ENCODE data around the gene DIDO1.

DIDO1 gene

DNA sequence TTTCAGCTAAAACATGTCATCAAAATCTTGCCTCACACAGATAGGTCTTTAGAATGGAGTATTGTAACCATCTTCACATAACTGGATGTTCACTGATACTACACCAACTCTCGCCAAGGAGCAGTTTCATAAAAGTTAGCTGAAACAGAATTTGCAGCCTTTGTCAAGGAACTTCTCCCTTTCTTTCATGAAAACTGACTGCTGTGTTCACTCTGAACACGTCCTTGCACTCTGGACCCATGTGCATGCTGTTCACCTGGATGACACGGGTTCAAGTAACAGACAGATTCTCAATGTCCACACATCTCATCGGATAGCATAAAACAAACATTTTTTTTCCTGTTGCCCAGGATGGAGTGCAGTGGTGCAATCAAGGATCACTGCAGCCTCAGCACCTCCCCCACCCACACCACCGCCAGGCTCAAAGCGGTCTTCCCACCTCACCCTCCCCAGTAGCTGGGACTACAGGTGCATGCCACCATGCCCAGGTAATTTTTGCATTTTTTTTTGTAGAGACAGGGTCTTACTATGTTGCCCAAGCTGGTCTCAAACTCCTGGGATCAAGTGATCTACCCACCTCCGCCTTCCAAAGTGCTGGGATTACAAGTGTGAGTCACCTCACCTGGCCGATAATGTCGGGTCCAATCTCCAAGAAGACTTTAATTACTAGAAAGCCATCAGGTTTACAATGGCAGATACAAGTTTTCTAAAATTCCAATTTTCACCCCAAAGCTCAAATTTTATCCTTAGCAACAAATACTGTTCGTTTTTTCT is 9.4 kb downstream of the DIDO1 start:
- in situ Hi-C loops (cut with HindIII; ENCODE audit: low pct_unique_long_range_greater_than_20kb, low sequenced_read_pairs) = no loop called here
- TF ChIP-seq JUND (IDR thresholded peaks at IDR 0.05; ENCODE audit: low read depth) = no peak
- no peak for DNase-seq (ENCODE audit: low read depth in 1 of 2, low spot score in 1 of 2)

DNA sequence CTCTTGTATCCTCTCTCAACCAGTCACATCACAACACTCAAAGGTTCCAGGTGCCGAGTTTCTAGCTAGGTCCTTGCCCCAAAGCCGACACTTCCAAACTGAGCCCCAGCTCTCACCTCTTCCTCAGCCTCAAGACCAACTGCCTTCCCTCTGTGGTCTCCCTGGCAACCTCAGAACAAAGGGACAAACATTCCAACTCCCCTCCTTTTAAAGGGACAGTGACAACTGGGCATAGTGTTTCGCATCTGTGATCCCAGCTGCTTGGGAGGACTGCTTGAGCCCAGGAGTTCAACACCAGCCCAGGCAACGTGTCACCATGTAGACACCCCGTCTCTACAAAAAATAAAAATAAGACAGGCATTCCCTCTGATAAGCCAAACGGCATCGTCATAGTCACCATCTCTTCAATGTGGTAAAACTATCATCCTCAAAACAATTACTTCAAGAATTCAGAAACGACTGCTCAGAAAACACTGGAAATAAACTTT is 11.3 kb downstream of the DIDO1 start:
- in situ Hi-C loops (cut with HindIII; ENCODE audit: low pct_unique_long_range_greater_than_20kb, low sequenced_read_pairs) = no loop called here
- no peak for TF ChIP-seq JUND (IDR thresholded peaks at IDR 0.05; ENCODE audit: low read depth)
- peak; percentile 63 to 88 for DNase-seq (ENCODE audit: low read depth in 1 of 2, low spot score in 1 of 2)

DNA sequence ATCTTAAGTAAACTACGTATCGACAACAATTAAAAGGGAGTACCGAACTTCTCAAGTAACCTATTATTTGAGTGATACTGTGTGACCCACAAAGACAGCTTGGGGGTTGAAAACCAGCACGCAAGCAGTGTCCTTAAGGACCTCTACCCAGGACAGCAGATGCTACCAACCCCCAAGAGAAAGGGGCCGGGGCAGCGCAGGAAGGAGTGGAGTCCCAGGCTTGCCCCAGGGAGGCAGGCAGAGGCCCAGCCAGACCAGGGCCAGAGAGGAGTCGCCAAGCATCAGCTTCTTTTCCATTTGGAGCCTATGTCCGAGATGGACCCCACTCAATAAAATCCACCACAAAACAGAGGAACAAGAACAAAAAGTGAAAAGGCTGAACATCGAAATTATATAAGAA is 11.9 kb downstream of the DIDO1 start:
- TF ChIP-seq JUND (IDR thresholded peaks at IDR 0.05; ENCODE audit: low read depth) = no peak
- in situ Hi-C loops (cut with HindIII; ENCODE audit: low pct_unique_long_range_greater_than_20kb, low sequenced_read_pairs) = no loop called here
- no peak for DNase-seq (ENCODE audit: low read depth in 1 of 2, low spot score in 1 of 2)

DNA sequence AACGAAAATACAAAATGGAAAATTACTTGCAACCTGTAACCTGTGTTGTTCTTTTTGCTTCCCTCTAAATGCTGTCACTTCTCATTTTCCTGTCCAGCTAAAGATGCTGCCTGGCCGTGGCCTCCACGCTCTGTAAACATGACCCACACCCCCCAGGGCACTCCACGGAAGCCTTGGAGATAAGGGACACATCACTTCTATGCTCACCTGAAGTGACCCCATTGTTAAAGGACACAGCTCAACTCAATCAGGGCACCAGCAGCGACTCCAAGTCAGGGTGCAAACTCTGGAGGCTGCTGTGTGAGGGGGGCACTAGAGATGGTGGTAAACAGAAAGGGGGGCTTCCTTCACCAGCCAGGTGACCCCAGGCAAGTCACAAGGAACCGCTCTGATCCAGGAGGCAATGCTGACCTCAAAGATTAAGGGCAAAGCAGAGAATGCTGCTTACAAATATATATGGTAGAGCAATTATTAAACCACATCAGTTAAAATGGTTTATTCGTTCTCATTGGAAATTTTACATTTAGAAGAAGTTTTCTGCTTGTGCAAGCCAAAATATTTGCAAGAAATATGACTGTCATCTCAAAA is 13.2 kb downstream of the DIDO1 start:
- no peak for DNase-seq (ENCODE audit: low read depth in 1 of 2, low spot score in 1 of 2)
- in situ Hi-C loops (cut with HindIII; ENCODE audit: low pct_unique_long_range_greater_than_20kb, low sequenced_read_pairs) = no loop called here

DNA sequence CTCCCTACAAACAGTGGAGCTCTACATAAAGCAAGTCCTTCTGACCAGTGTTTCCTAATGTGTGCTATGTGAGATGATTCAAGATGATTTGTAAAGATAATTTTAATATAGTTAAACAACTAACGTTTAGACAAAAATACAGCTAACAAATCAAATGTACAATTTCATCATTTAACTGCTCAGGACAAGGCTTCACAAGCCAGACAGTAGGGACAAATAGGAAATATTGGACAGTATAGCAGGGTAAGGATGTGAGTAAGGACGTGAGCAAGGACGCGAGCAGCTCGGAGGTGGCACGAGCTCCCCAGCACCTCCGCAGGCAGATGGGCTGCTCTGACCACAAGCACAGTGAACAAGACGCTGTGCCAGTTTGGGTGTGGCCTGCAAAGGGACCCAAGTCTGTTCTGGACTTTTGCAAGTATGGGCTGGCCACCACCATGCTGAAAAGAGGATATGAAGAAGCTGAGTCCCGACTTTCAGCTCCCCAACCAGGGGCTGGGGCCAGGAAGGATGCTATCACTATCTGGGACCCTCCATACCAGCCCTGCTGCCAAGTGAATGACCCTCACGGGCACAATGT is 14.5 kb downstream of the DIDO1 start:
- in situ Hi-C loops (cut with HindIII; ENCODE audit: low pct_unique_long_range_greater_than_20kb, low sequenced_read_pairs) = no loop called here
- TF ChIP-seq JUND (IDR thresholded peaks at IDR 0.05; ENCODE audit: low read depth) = no peak
- DNase-seq (ENCODE audit: low read depth in 1 of 2, low spot score in 1 of 2) = no peak

More for the DNA sequence above, 13.2 kb downstream of the DIDO1 start:
- no peak for TF ChIP-seq JUND (IDR thresholded peaks at IDR 0.05; ENCODE audit: low read depth)

DNA sequence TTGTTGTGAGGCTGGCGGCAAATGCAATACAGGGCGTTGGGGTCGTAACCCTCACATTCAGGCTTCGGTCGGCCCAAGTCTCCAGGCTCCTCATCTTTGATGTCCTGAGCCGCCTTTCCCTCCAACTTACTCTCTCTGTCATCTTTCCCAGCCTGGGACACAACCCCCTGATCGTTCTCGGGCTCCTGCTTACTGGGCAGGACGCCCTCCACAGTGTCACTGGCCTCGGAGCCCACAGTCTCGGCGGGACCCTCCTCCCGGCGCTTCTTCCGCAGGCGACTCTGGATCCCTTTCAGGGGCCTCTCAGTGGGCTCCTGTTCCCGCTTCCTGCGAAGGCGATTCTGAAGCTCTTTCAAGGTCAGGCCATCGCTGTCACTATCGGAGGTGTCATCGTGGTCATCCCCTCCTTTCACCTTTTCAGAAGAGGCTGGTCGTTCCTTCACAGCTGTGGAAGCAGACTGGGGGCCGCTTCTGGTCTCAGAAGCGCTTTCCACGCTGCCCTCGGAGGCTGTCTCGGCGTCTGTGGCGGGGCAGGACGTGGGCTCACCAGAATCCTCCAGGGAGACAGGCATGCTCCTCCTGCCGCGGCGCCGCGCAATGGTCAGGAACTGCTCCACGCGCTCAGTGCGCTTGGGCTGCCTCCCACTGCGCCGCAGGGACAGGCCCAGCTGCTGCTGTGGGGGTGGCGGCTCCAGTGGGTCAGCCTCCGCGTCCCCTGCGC is 15.4 kb downstream of the DIDO1 start:
- in situ Hi-C loops (cut with HindIII; ENCODE audit: low pct_unique_long_range_greater_than_20kb, low sequenced_read_pairs) = no loop called here
- DNase-seq (ENCODE audit: low read depth in 1 of 2, low spot score in 1 of 2) = no peak
- TF ChIP-seq JUND (IDR thresholded peaks at IDR 0.05; ENCODE audit: low read depth) = no peak

DNA sequence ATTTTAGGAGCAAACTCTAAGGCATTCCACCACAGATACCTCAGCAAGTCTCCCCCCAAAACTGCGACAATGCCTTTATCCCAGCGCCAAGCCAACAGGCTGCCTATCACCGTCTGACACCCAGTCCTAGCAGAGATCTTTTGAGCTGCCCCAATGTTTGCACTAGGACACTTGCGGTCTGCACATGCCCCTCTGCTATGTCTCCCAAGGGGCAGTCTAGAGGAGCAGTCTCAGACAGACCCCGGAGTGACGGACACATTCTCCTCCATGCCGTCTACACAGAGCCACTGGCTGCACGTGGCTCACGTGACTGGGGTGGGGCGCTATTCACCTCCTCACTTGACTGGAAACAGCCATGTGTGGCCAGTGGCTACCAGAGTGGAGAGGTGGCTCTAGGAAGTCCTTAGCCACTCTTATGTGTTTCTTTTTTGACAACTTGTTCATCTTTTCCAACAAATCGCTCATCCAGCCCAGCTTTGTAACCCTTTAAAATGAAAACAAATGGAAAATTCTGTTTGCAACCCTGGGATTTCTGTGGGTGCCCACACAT is 16.0 kb downstream of the DIDO1 start:
- in situ Hi-C loops (cut with HindIII; ENCODE audit: low pct_unique_long_range_greater_than_20kb, low sequenced_read_pairs) = no loop called here
- DNase-seq (ENCODE audit: low read depth in 1 of 2, low spot score in 1 of 2) = no peak
- no peak for TF ChIP-seq JUND (IDR thresholded peaks at IDR 0.05; ENCODE audit: low read depth)

DNA sequence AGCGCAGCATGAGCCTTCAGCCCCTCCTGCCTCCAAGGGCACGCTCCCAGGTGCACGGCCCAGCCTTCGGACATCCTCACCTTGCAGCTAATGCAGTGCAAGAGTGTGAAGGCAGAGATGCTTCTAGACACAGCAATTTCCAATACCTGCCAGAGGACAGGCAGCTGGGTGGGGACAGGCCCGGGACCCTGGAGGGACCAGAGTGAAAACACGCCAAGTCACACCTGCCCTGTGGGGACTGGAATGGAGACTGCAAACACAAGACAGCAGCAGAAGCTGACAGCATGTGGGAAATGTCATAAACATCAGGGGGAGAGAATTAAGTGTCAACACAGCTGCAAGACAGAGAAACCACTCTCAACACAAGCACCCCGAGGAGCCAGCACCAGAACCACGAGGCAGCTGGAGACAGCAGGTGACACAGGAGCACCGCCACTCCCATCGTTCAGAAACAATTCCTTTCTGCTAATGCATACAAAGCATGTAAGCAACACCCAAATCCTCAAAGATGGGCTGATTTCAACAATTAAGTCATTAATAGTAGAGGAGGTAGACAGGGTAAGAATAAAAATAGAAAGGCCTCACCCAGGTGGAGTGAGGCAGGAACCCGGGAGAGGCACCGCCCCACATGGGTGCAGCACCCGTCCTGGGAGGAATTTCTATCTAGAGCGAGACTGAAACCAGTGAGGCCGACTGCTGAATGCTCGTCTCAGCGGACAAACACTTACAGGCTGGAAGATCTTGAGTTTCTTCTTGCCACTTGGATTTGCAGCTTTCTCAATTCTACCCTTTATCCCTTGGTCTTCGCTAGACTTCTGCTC is 17.1 kb downstream of the DIDO1 start:
- no peak for DNase-seq (ENCODE audit: low read depth in 1 of 2, low spot score in 1 of 2)
- no peak for TF ChIP-seq JUND (IDR thresholded peaks at IDR 0.05; ENCODE audit: low read depth)
- in situ Hi-C loops (cut with HindIII; ENCODE audit: low pct_unique_long_range_greater_than_20kb, low sequenced_read_pairs) = no loop called here

DNA sequence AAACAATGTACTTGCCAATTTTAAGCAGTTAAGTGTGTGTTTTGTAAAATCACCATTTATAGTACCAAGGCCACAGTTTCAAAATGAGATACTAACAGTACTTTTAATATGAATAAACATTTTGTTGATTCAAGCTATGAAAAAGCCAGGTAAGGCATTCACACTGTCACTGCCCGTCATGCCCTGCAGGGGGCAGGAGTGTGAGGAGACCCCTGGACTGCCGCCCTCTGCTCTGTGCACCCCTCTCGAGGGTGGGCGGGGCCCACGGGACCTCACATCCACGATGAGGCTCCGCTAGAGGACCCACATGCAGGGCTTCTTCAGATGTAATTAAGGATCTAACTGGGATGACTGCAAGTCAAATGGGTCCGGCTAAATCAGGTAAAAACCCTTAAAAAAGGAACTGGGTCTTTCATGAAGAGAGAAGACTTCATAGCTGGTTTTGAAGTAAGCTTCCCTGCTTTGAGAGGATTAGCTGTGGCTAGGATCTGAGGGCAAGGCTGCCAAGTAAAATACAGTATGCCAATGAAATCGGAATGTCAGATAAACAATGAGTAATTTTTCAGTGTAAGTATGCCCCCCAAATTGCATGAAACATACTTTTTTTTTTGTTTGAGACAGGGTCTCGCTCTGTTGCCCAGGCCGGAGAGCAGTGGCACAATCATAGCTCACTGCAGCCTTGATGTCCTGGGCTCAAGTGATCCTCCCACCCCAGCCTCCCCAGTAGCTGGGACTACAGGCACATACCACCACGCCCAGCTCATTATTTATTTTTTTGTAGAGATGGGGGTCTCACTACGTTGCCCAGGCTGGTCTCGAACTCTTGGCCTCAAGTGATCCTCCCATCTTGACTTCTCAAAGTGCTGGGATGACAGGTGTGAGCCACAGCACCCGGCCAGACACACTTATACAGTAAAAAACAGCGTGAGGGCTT is 18.7 kb downstream of the DIDO1 start:
- no peak for DNase-seq (ENCODE audit: low read depth in 1 of 2, low spot score in 1 of 2)
- TF ChIP-seq JUND (IDR thresholded peaks at IDR 0.05; ENCODE audit: low read depth) = no peak
- in situ Hi-C loops (cut with HindIII; ENCODE audit: low pct_unique_long_range_greater_than_20kb, low sequenced_read_pairs) = no loop called here

DNA sequence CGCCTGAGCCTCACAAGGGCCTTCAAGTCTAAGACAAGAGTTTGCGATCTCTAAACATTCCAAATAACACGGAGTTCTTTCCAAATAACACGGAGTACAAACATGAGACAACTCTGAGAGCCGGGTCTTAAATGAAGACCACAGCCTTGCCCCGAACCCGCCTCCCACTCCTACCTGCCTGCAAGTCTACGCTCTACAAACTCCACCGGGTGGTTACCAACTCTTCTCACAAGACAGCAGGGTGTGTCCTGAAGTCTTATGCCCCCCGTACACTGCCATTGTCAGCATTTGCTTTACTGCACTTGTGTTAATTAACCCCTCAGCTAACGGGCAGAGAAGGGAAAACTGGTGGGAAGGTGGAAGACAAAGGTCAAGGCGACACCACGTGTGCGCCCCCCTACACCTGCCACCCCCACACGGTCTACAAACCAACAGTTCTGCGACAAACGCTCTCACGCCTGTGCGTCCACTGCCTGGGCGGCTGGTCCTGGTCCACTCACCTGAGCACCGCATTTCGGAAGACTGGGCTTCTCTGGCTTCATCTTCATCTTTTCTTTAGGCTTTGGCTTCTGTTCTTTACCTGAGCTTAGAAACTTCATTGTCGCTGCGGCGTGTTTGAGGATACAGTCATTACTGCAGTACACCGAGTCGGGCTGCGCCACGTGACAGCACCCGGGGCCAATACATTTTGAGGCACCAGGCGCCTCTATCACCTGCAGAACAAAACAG is 19.5 kb downstream of the DIDO1 start:
- in situ Hi-C loops (cut with HindIII; ENCODE audit: low pct_unique_long_range_greater_than_20kb, low sequenced_read_pairs) = no loop called here
- TF ChIP-seq JUND (IDR thresholded peaks at IDR 0.05; ENCODE audit: low read depth) = no peak
- no peak for DNase-seq (ENCODE audit: low read depth in 1 of 2, low spot score in 1 of 2)
